Caki2 (cell line): ENCODE results near the gene BRF1. TPM values are rescaled to one million over a fixed set of nuclear protein-coding genes. Genes with fewer than 3 reads are reported as not detected.
"Not testable (repeated sequence)": the region's sequence is repeated elsewhere in the genome, so short reads cannot be mapped to it uniquely, and the experiment has no call there.

ENCODE experiments used
- DNase-seq: peaks from one replicate; pipeline ENCODE4 v3.0.0-alpha.2; 2015; ENCODE audit warnings: low read depth
- in situ Hi-C: cut with HindIII; loops from 2 replicates; pipeline ENCODE4 v1.10.0; 2016; ENCODE audit warnings: low sequenced_read_pairs, low pct_unique_long_range_greater_than_20kb, mixed read lengths
- total RNA-seq: library from RNA; depleted of rRNA; stranded (reverse); fragments of >200 nt; shearing (Covaris generic); gene quantifications from 2 replicates; pipeline ENCODE4 v1.2.3, GENCODE V29; 2014; ENCODE audit warnings: low replicate concordance

BRF1 gene
- total RNA-seq, 1 experiment from 2014 or later = 21.8 TPM

GRCh38 chr14:105303949-105304348, 3.1 kb upstream of the BRF1 start:
- in situ Hi-C loops = no loop called here
- no peak for DNase-seq

GRCh38 chr14:105301915-105302249, 1.1 kb upstream of the BRF1 start:
- DNase-seq = not testable (repeated sequence)

DNA sequence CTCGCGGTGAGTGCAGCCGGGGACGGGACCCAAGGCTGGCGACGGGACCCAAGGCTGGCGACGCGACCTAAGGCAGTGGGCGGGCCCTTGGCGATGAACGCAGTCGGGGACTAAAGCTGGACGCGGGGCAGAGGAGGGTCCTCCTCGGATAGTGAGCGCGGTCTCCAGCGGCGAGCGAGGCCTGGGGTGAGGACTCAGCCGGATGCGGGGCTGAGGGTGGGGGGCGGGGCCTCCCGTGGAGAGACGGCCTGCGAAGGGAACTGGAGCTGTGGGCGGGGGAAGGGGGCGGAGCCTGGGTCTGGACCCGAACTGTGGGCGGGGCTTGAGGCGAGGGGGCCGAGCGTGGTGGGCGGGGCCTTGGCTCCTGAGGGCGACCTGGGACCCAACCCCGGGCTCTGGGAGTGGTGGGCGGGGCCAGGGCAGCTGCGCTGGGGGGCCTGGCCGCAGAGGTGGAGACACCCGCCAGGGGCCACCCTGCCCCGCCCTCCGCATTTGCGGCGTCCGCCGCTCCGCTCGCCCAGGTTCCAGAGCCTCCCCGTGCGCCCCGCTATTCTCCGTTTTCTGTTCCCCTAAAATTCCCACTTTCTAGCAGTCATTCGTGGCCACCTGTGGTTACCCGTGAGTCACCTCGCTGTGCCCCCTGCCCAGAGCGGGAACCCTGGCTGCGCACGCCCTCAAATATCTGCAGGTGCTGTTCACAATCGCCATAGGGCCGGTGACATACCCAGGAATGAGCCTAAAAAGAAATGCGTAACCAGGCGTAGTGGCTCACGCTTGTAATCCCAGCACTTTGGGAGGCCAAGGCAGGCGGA, 508 bp upstream of the BRF1 start:
- peak; percentile 90 for DNase-seq
- in situ Hi-C loops = no loop called here

More at GRCh38 chr14:105301915-105302249, 1.1 kb upstream of the BRF1 start:
- in situ Hi-C loops = not testable (repeated sequence)

DNA sequence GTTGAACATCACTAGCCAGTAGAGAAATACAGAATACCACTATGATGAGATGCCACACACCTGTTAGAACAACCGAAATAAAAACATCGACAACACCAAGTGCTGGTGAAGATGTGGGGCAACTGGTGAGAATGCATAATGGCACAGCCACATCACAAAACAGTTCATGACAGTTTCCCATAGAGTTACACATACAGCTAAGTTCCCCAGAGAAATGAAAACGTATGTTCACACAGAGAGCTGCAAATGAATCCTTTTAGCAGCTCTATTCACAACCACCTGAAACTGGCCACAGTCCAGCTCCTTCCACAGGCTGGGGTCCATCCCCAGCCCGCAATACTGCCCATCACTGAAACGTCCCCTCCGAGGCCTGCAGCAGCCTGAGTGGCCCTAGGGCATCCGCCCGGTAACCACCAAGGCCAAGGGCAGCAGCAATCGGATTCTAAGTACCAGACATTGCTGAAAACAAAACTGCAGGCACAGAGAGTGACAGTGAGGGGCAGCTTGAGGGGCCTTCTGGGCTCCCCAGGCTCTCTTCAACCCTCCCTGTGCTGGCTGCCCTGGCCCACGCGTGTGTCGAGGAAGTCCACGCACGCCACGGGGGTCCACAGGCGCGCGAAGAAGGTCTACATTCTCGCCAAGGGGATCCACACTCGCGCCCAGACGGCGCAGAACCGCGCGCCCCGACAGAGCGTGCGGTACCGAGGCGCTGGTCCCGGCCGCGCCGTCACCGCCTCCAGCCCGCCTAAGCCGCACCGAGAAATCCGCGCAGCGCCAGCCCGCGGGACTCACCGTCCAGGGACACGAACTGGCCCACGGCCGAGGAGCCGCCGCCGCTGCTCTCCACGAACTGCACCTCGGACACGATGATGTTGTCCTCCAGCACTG, 903 bp downstream of the BRF1 start:
- DNase-seq = no peak

GRCh38 chr14:105297311-105297710, 3.5 kb downstream of the BRF1 start:
- in situ Hi-C loops, DNase-seq: not testable (repeated sequence)

More for the DNA sequence above, 903 bp downstream of the BRF1 start:
- in situ Hi-C loops = no loop called here

DNA sequence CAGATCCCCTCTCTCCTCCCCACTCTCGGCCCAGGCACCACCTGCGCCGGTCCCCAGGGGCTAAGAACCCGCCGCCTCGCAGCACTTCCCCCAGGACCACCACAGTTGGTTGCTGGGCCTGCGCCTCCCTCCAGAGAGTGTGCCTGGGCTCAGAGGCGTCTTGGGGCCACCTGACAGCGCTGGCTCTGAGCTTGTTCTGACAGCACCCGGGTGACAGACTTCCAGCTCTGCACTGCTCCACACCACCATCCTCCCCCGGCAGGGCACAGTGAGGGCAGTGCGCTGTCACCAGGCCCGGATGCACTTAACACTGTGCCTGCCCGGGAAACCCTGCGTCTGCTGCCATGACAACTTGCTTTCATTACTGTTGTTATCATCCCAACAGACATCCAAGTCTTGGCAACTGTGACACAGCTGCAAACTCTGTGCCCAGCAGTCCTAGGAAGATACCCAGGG, 6.6 kb downstream of the BRF1 start:
- in situ Hi-C loops = no loop called here
- no peak for DNase-seq

GRCh38 chr14:105292826-105293711, 7.7 kb downstream of the BRF1 start:
- in situ Hi-C loops = no loop called here
- no peak for DNase-seq

DNA sequence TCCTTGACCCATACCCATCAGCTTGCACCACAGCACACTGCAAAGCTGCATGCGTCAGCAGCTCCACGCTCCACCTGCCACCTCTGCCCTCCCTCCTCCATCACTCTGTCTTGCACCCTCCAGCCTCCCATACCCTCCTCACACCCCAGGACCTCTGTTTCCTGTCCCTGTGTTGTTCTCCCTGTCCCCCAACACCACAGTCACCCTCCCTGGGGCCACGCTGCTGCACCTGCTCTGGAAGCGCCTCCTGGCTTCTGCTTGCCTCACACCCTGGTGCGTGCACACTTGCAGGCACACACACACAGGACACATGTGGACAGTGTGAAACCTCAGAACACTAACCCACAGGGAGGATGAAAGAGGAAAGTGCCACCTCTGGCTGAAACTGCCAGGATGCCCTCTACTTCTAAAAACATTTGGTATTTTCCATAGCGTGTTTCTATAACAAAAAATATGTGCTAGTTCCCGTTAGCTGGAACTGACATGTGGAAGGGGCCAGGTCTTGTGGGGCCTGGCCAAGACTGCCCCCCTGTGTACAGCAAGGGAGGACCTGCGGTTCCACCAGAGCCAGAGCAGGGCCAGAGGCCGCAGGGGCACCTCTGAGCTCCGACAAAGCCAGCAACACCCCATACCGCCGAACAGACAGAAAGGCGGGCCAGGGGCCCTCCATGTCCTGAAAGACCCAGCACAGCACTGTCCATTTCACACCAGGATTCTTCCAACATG, 10.0 kb downstream of the BRF1 start:
- in situ Hi-C loops = no loop called here

GRCh38 chr14:105288936-105289335, 11.9 kb downstream of the BRF1 start:
- in situ Hi-C loops, DNase-seq: not testable (repeated sequence)

More for the DNA sequence above, 10.0 kb downstream of the BRF1 start:
- DNase-seq = no peak

DNA sequence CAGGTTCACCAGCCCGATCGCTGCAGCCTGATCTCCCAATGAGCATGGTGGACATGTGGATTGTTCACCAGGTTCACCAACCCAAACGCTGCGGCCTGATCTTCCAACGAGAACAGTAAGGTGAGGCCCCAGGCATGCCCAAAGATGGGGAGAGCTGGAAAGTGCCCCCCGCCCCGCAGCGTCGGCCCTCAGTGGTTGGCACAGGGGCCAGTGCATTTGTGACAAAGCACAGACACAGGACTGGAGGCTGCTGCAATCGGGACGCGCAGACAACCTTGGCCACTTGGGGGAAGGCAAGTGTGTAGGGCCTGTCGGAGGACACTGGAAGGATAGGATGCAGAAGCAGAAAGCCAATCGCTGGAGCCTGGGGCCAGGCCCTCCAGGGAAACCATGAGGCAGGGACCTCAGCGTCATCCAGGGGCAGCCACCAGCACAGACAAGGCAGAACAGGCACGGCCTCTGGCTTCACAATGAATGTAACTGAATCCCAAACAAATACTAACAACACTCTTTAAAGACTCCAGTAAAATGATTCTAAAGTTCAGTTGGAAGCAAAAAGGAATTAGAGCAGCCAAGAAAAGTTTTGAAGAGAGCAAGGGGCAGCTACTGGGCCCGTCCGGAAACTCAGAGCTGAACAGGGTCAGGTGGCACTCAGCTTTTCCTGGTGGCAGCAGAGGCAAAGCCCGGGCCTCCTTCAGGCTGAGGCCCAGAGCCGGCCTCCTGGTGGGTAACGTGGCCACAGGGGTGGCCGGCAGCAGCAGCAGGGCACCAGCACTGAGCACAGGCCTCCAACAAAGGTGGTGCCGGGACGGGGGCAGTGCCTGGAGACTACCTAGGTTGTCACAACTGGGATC, 13.3 kb downstream of the BRF1 start:
- in situ Hi-C loops = no loop called here
- no peak for DNase-seq

DNA sequence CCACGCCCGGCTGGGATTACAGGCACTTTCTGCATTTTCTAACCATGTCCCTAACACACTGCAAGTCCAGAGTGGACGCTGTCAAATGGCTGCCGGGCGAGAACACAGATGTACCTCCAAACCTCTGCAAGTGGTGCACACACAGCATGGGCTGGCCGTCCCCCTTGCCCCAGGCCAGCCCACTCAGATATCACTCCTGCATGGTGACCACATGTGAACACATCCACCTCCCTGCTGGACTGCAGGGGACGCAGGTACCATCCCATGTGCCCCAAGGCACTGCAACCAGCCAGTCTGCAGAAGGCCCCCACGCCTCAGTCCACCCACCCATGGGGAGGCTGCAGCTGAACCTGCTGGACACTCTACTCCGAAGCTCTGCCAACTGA, 14.0 kb downstream of the BRF1 start:
- no peak for DNase-seq
- in situ Hi-C loops = no loop called here

- in situ Hi-C loops = no loop called here
- no peak for DNase-seq
Observed at GRCh38 chr14:105285174-105285573, 15.6 kb downstream of the BRF1 start.

GRCh38 chr14:105283899-105284298, 16.9 kb downstream of the BRF1 start:
- DNase-seq = no peak
- in situ Hi-C loops = no loop called here

GRCh38 chr14:105283028-105283427, 17.8 kb downstream of the BRF1 start:
- in situ Hi-C loops = no loop called here

GRCh38 chr14:105282098-105282725, 18.6 kb downstream of the BRF1 start:
- DNase-seq = no peak
- in situ Hi-C loops = no loop called here

More at GRCh38 chr14:105283028-105283427, 17.8 kb downstream of the BRF1 start:
- DNase-seq = no peak

- in situ Hi-C loops = no loop called here
Observed at GRCh38 chr14:105281371-105282097, 19.3 kb downstream of the BRF1 start.

More at GRCh38 chr14:105281371-105282097, 19.3 kb downstream of the BRF1 start:
- DNase-seq = peak; percentile 65
